Naive thymus-derived CD8-positive, alpha-beta T cell (primary cell): ENCODE measurements around the gene MGA. TPM values are rescaled to one million over a fixed set of nuclear protein-coding genes. Genes with fewer than 3 reads are reported as not detected.

ENCODE experiments used
- ATAC-seq, 2 donors: fragments of 150-1000 bp; cut with Tn5 transposase in 1 of 2; sonication (Bioruptor Pico), chemical (Tn5 transposase) in 1 of 2; 1 replicate in 1 of 2; 2 replicates in 1 of 2; pipeline ENCODE4 v1.10.0; 2021; ENCODE audit warnings: mild to moderate bottlenecking in 2 of 2, moderate library complexity in 2 of 2
- POLR2A ChIA-PET: fragments of 350-600 bp; sonication (Branson Sonifier 250); formaldehyde crosslinking; loops from one replicate; lab custom pipeline; 2021; ENCODE audit warnings: antibody characterized with exemption; lab: Charles Lee
- DNase-seq, 10 donors: peaks; one replicate each; pipeline versions ENCODE4 v3.0.0 to v3.0.0-alpha.2; 2020 to 2022
- H3K27ac Mint-ChIP-seq, 10 donors: one replicate each; pipeline ENCODE4 v1.8.0; 2020 to 2022; ENCODE audit warnings: mild to moderate bottlenecking in 10 of 10, mixed read lengths in 10 of 10, moderate library complexity in 4 of 10, inconsistent platforms in 1 of 10
- H3K27me3 Mint-ChIP-seq, 5 donors: one replicate each; pipeline ENCODE4 v1.8.0; 2021 to 2022; ENCODE audit warnings: mixed read lengths in 5 of 5
- H3K36me3 Mint-ChIP-seq, 3 donors: one replicate each; pipeline ENCODE4 v1.8.0; 2020 to 2022; ENCODE audit warnings: mixed read lengths in 3 of 3, mild to moderate bottlenecking in 2 of 3, inconsistent platforms in 1 of 3
- H3K4me1 Mint-ChIP-seq, 4 donors: one replicate each; pipeline ENCODE4 v1.8.0; 2021 to 2022; ENCODE audit warnings: mixed read lengths in 4 of 4
- H3K4me3 Mint-ChIP-seq, 10 donors: one replicate each; pipeline ENCODE4 v1.8.0; 2020 to 2022; ENCODE audit warnings: mild to moderate bottlenecking in 10 of 10, mixed read lengths in 10 of 10, moderate library complexity in 6 of 10, inconsistent platforms in 1 of 10
- H3K9me3 Mint-ChIP-seq, 9 donors: one replicate each; pipeline ENCODE4 v1.8.0; 2020 to 2022; ENCODE audit warnings: mixed read lengths in 9 of 9, mild to moderate bottlenecking in 3 of 9, inconsistent platforms in 1 of 9, moderate library complexity in 1 of 9
- polyA plus RNA-seq, 3 donors: library from polyadenylated mRNA; unstranded; fragments of 300-500 nt; fragmentation: Illumina TruSeq; gene quantifications; one replicate each; pipeline ENCODE4 v1.2.3, GENCODE V29; 2021
- total RNA-seq, 8 experiments: library from RNA in 2 of 8; stranded (reverse) in 2 of 8; gene quantifications; one replicate each; pipeline ENCODE4 v1.2.3 and lab custom pipeline; 2021 to 2026

MGA gene
- total RNA-seq = 10 to 100 TPM; 63.3 to 67.6 TPM
- polyA plus RNA-seq = 10 to 100 TPM; 12.2 to 20.6 (median 13.3) TPM
- 239 to 324 (median 251) reads per million in 6 experiments for total RNA-seq (lab: John Stamatoyannopoulos, UW)

- peak within 1 kb of the TSS; percentile 89 to 99 (median 95) for H3K27ac Mint-ChIP-seq
- POLR2A ChIA-PET = interaction anchor here (0.6 to 2.3 kb wide), 20 partner anchors 8 to 831 kb away, joined by 3 to 23 read pairs (median 4); partner anchors contain the start of genes MAPKBP1, NUSAP1, OIP5 and RPAP1
- ATAC-seq = peak; percentile 80 to 81
- peak; percentile 80 to 94 (median 88) for DNase-seq
- H3K4me3 Mint-ChIP-seq = peak within 1 kb of the TSS; percentile 83 to 99 (median 90)
- H3K27me3 Mint-ChIP-seq = no peaks in the 10 kb centered on the region
- peaks cover 0 to 2% (median 0%) of the 10 kb centered on the region in 9 donors for H3K9me3 Mint-ChIP-seq
- H3K36me3 Mint-ChIP-seq = no peaks in the 10 kb centered on the region
- H3K4me1 Mint-ChIP-seq = peaks cover 18 to 59% (median 50%) of the 10 kb centered on the region in 4 donors
These were observed at the start of gene MGA for GRCh38 chr15:41660235-41661077. Gene MGA, plus strand, starts transcription at chr15:41660405.

DNA sequence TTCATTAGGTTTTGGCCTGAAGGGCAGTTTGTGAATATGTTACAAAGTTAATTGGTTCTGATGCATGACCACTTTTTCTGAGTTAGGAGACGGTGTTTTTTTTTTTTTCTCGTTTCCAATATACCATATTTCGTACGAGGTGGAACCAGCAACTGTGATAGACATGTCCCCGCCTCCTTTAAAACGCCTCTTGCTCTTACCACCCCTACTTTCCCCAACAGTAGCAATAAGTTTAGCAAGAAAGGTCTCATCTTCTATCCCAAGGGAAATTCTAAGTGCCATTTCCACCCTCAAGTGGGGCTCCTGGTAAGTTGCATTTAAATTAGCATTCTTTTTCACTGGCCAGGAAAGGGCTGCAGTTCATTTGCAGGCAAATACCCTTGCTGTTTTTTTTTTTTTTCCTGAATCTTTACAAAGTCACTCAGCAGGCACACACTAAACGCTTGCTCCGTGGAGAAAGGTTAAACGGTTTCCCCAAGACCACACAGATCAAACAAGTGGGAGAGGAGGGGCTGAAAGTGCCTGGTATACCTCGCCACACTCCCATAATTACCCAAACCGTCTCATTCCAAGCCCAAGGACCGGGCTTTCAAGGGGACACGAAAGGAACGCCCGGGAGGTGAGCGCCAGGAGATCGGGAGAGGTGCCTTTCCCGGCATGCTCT lies 39.5 kb upstream of the MGA start:
- Mint-ChIP-seq H3K36me3 (peaks cover 0 to 7% (median 3%) of the 10 kb centered on the region in 3 donors), H3K27ac (peak overlapping the region in 9 of 10 donors; percentile 51 to 91 (median 88)), H3K4me3 (peak overlapping the region; percentile 72 to 85 (median 80)), H3K9me3 (peaks cover 0 to 14% (median 2%) of the 10 kb centered on the region in 9 donors), H3K27me3 (no peaks in the 10 kb centered on the region), H3K4me1 (peaks cover 5 to 22% (median 14%) of the 10 kb centered on the region in 4 donors)
- ATAC-seq (peak; percentile 11 to 12), DNase-seq (no peak)
- POLR2A ChIA-PET = interaction anchor here (0.6 to 3.0 kb wide), 7 partner anchors 40 to 603 kb away, joined by 3 to 23 read pairs (median 4); partner anchors contain the start of genes ITPKA, MGA and RPAP1

GRCh38 chr15:41621200-41622193 lies 38.7 kb upstream of the MGA start:
- peaks cover 0 to 14% (median 2%) of the 10 kb centered on the region in 9 donors for H3K9me3 Mint-ChIP-seq
- POLR2A ChIA-PET = interaction anchor here (0.6 to 3.0 kb wide), 8 partner anchors 18 to 208 kb away, joined by 3 to 23 read pairs (median 4); partner anchors contain the start of genes ITPKA, MGA and RPAP1
- H3K4me3 Mint-ChIP-seq = peak overlapping the region; percentile 72 to 85 (median 80)
- DNase-seq (peak; percentile 65 to 91 (median 80)), ATAC-seq (peak; percentile 85 to 87)
- peak overlapping the region; percentile 51 to 91 (median 88) for H3K27ac Mint-ChIP-seq
- H3K4me1 Mint-ChIP-seq = peaks cover 5 to 22% (median 14%) of the 10 kb centered on the region in 4 donors
- H3K27me3 Mint-ChIP-seq = no peaks in the 10 kb centered on the region
- peaks cover 0 to 7% (median 3%) of the 10 kb centered on the region in 3 donors for H3K36me3 Mint-ChIP-seq

GRCh38 chr15:41622901-41623300 lies 37.3 kb upstream of the MGA start:
- Mint-ChIP-seq H3K27me3 (no peaks in the 10 kb centered on the region), H3K9me3 (peaks cover 0 to 9% (median 2%) of the 10 kb centered on the region in 9 donors), H3K36me3 (peaks cover 0 to 7% (median 3%) of the 10 kb centered on the region in 3 donors), H3K4me1 (peaks cover 5 to 22% (median 14%) of the 10 kb centered on the region in 4 donors), H3K27ac (peak overlapping the region in 4 of 10 donors; percentile 7 to 91 (median 54)), H3K4me3 (peak overlapping the region in 5 of 10 donors; percentile 11 to 81 (median 76))
- no peak for ATAC-seq
- POLR2A ChIA-PET = interaction anchor here (0.6 to 3.0 kb wide), 2 partner anchors 35 to 38 kb away, joined by 4 to 23 read pairs; partner anchors contain the start of gene MGA
- DNase-seq = no peak

DNA sequence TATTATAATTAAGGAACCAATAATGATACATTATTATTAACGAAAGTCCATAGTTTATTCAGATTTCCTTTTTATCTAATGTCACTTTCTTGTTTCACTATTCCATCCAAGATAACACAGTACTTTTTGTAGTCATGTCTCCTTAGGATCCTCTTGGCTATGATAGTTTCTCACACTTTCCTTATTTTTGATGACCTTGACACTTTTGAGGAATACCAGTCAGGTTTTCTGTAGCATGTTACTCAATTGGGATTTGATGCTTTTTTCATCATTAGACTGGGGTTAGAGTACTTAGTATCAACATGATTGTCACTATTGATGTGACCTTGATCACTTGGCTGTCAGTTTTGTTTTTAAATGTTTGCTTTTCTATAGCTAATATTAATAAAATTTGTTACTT lies 33.0 kb upstream of the MGA start:
- no peak overlapping the region for H3K4me3 Mint-ChIP-seq

DNA sequence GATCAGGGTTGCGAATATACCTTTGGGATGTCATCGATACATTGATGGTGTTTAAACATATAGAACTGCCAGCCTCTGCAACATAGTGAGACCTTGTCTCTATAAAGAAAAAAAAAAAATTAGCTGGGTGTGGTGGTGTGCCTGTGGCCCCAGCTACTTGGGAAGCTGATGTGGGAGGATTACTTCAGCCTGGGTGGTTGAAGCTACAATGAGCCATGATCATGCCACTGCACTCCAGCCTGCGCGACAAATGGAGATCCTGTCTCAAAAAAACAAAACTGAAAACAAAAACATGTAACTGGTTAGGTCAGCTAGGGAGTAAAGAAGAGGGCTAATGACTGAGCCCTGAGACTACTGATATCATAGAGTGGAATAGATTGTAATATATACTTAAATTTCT lies 30.7 kb upstream of the MGA start:
- POLR2A ChIA-PET = interaction anchor here (0.5 to 0.6 kb wide), 2 partner anchors 10 to 24 kb away, joined by 3 read pairs; no protein-coding TSS in a partner anchor
- H3K4me1 Mint-ChIP-seq = peaks cover 12 to 18% (median 13%) of the 10 kb centered on the region in 4 donors
- H3K27me3 Mint-ChIP-seq = no peaks in the 10 kb centered on the region
- no peak overlapping the region for H3K4me3 Mint-ChIP-seq
- ATAC-seq = no peak
- no peaks in the 10 kb centered on the region for H3K9me3 Mint-ChIP-seq
- no peaks in the 10 kb centered on the region for H3K36me3 Mint-ChIP-seq
- no peak for DNase-seq
- H3K27ac Mint-ChIP-seq = no peak overlapping the region

More for the DNA sequence above, 33.0 kb upstream of the MGA start:
- H3K27ac Mint-ChIP-seq = no peak overlapping the region
- POLR2A ChIA-PET = no interaction called here
- ATAC-seq (no peak), DNase-seq (no peak)
- H3K4me1 Mint-ChIP-seq = peaks cover 6 to 16% (median 8%) of the 10 kb centered on the region in 4 donors
- no peaks in the 10 kb centered on the region for H3K9me3 Mint-ChIP-seq
- no peaks in the 10 kb centered on the region for H3K27me3 Mint-ChIP-seq
- H3K36me3 Mint-ChIP-seq = no peaks in the 10 kb centered on the region

- DNase-seq = no peak
These were observed 30.3 kb upstream of the MGA start for GRCh38 chr15:41629883-41630282.

GRCh38 chr15:41630616-41631217 lies 29.5 kb upstream of the MGA start:
- no peak for ATAC-seq
- no peaks in the 10 kb centered on the region for H3K27me3 Mint-ChIP-seq
- no peaks in the 10 kb centered on the region for H3K9me3 Mint-ChIP-seq
- peak overlapping the region in 1 of 10 donors; percentile 8 for H3K27ac Mint-ChIP-seq
- no peak for DNase-seq
- no peaks in the 10 kb centered on the region for H3K36me3 Mint-ChIP-seq
- no peak overlapping the region for H3K4me3 Mint-ChIP-seq
- H3K4me1 Mint-ChIP-seq = peaks cover 13 to 19% (median 18%) of the 10 kb centered on the region in 4 donors
- POLR2A ChIA-PET = no interaction called here

More at GRCh38 chr15:41629883-41630282, 30.3 kb upstream of the MGA start:
- Mint-ChIP-seq H3K4me3 (no peak overlapping the region), H3K27me3 (no peaks in the 10 kb centered on the region), H3K36me3 (no peaks in the 10 kb centered on the region), H3K9me3 (no peaks in the 10 kb centered on the region), H3K4me1 (peaks cover 13 to 19% (median 17%) of the 10 kb centered on the region in 4 donors), H3K27ac (peak overlapping the region in 5 of 10 donors; percentile 8 to 61 (median 31))
- ATAC-seq = no peak
- POLR2A ChIA-PET = interaction anchor here (0.5 kb wide), 1 partner anchor 25 kb away, joined by 3 read pairs; no protein-coding TSS in a partner anchor

- no peak overlapping the region for H3K4me3 Mint-ChIP-seq
- H3K27ac Mint-ChIP-seq = no peak overlapping the region
- ATAC-seq (no peak), DNase-seq (no peak)
- POLR2A ChIA-PET = no interaction called here
- H3K36me3 Mint-ChIP-seq = no peaks in the 10 kb centered on the region
- no peaks in the 10 kb centered on the region for H3K27me3 Mint-ChIP-seq
- peaks cover 13 to 21% (median 19%) of the 10 kb centered on the region in 4 donors for H3K4me1 Mint-ChIP-seq
- no peaks in the 10 kb centered on the region for H3K9me3 Mint-ChIP-seq
These were observed 28.2 kb upstream of the MGA start for GRCh38 chr15:41631880-41632470.

DNA sequence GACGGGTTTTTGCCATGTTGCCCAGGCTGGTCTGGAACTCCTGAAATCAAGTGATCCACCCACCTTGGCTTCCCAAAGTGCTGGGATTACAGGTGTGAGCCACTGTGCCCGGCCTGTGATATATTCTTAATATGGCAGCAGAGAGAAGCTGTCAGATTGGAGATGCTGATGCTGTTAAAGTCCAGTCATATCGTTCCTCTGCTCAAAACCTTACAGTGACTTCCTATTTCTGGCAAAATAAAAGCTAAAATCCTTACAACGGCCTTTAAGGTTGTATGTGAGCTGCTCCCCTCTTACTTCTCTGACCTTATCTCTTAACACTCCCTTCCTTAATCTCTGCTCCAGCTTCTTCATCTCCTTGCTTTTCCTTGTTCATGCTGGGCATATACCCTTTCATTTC lies 26.6 kb upstream of the MGA start:
- no peaks in the 10 kb centered on the region for H3K27me3 Mint-ChIP-seq
- no peaks in the 10 kb centered on the region for H3K36me3 Mint-ChIP-seq
- DNase-seq = no peak
- H3K9me3 Mint-ChIP-seq = no peaks in the 10 kb centered on the region
- H3K27ac Mint-ChIP-seq = peak overlapping the region in 2 of 10 donors; percentile 21 to 71
- POLR2A ChIA-PET = interaction anchor here (0.6 to 0.9 kb wide), 2 partner anchors 8 to 27 kb away, joined by 4 to 5 read pairs; partner anchors contain the start of gene MGA
- peaks cover 9 to 18% (median 18%) of the 10 kb centered on the region in 4 donors for H3K4me1 Mint-ChIP-seq
- H3K4me3 Mint-ChIP-seq = no peak overlapping the region
- ATAC-seq = no peak
